Limb (tissue), 2 donors: Measurements from ENCODE around the gene RPS6KA1.
A peak's percentile ranks its signal among the peaks of the same experiment; 100 is the strongest.
"Not testable (repeated sequence)": the region's sequence is repeated elsewhere in the genome, so short reads cannot be mapped to it uniquely, and the experiment has no call there.

Experiments used
- DNase-seq, 2 donors: peaks; one replicate each; pipeline ENCODE4 v3.0.0-alpha.2; 2016; ENCODE audit errors: extremely low spot score in 2 of 2

RPS6KA1 gene

GRCh38 chr1:26597629-26598039 lies 68.1 kb downstream of the RPS6KA1 start:
- DNase-seq: peak in 1 of 2 donors; percentile 33

GRCh38 chr1:26598890-26599289 lies 69.3 kb downstream of the RPS6KA1 start:
- no peak for DNase-seq

- DNase-seq: peak; percentile 47 to 70
Measured at GRCh38 chr1:26602378-26602959, 72.9 kb downstream of the RPS6KA1 start.

- no peak for DNase-seq
Measured at GRCh38 chr1:26603856-26604255, 74.3 kb downstream of the RPS6KA1 start.

GRCh38 chr1:26607186-26607585 lies 77.6 kb downstream of the RPS6KA1 start:
- DNase-seq: no peak

GRCh38 chr1:26608895-26609294 lies 79.3 kb downstream of the RPS6KA1 start:
- no peak for DNase-seq

GRCh38 chr1:26610781-26611180 lies 81.2 kb downstream of the RPS6KA1 start:
- no peak for DNase-seq

- not testable (repeated sequence) for DNase-seq
Measured at GRCh38 chr1:26612627-26613026, 83.1 kb downstream of the RPS6KA1 start.

GRCh38 chr1:26614655-26615411 lies 85.3 kb downstream of the RPS6KA1 start:
- no peak for DNase-seq

GRCh38 chr1:26616881-26617280 lies 87.3 kb downstream of the RPS6KA1 start:
- no peak for DNase-seq

- no peak for DNase-seq
Measured at GRCh38 chr1:26618561-26618960, 89.0 kb downstream of the RPS6KA1 start.
